ENCODE measurements around the gene XIRP2.

- TF ChIP-seq, protein P1, sequence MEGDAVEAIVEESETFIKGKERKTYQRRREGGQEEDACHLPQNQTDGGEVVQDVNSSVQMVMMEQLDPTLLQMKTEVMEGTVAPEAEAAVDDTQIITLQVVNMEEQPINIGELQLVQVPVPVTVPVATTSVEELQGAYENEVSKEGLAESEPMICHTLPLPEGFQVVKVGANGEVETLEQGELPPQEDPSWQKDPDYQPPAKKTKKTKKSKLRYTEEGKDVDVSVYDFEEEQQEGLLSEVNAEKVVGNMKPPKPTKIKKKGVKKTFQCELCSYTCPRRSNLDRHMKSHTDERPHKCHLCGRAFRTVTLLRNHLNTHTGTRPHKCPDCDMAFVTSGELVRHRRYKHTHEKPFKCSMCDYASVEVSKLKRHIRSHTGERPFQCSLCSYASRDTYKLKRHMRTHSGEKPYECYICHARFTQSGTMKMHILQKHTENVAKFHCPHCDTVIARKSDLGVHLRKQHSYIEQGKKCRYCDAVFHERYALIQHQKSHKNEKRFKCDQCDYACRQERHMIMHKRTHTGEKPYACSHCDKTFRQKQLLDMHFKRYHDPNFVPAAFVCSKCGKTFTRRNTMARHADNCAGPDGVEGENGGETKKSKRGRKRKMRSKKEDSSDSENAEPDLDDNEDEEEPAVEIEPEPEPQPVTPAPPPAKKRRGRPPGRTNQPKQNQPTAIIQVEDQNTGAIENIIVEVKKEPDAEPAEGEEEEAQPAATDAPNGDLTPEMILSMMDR (IDR thresholded peaks at IDR 0.05) = no peak
- TF ChIP-seq POLR2AphosphoS5 (IDR thresholded peaks at IDR 0.05) = no peak
- TF ChIP-seq EP300 (IDR thresholded peaks at IDR 0.05; ENCODE audit: low read depth) = no peak
- no peak for TF ChIP-seq POLR2A (IDR thresholded peaks at IDR 0.05)
These were observed 300.0 kb downstream of the XIRP2 start for GRCh38 chr2:167187978-167188967.

All from transverse colon (tissue), 4 donors.